ENCODE measurements around the gene HSPBAP1.
A peak's percentile ranks its signal among the peaks of the same experiment; 100 is the strongest.

Gene HSPBAP1, protein sequence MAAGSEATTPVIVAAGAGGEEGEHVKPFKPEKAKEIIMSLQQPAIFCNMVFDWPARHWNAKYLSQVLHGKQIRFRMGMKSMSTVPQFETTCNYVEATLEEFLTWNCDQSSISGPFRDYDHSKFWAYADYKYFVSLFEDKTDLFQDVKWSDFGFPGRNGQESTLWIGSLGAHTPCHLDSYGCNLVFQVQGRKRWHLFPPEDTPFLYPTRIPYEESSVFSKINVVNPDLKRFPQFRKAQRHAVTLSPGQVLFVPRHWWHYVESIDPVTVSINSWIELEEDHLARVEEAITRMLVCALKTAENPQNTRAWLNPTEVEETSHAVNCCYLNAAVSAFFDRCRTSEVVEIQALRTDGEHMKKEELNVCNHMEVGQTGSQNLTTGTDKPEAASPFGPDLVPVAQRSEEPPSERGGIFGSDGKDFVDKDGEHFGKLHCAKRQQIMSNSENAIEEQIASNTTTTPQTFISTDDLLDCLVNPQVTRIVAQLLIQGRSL

DNA sequence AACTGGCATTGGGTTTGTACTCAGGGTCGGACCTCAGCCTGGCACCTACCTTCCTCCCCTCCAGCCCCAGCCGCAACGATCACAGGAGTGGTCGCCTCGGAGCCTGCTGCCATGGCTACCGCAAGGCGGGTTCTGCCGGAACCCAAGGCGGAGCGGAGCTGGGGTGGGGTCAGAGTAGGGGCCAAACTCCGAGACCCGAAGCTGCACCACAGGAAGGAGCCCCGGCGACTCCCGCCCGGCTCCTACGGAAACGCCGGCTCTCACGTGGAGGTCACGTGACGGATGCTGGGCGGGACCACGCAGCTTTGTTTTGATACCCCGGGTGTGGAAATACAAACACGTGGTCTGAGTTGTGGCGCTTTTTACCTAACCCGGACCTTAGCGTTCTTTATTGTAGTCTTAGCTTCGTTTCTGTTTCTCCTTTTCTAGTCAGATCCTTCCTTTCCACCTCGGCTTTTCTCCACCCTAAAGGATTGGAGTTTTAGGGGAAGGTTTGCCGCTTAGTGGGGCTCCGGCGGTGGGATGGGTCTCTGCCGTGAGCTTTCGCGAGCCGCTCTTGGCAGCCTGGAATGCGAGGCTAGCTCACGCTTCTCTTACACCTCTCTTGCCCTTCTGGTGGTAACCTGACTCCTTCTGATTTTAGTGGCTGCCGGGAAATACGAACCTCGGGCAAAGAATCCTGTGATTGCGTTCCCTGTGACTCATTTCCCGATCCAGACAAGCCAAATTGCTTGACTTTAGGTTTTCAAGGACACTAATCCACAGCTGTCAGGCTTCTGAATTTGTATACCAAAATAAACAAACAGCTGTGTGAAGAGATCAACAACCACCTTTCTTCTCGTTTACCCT, at the start of gene HSPBAP1:
Gene HSPBAP1 (minus strand): TSS at position 264 of the 849 bp plus-strand sequence. CDS start 151 bp downstream, at position 113.
- peak; percentile 90 for DNase-seq

DNA sequence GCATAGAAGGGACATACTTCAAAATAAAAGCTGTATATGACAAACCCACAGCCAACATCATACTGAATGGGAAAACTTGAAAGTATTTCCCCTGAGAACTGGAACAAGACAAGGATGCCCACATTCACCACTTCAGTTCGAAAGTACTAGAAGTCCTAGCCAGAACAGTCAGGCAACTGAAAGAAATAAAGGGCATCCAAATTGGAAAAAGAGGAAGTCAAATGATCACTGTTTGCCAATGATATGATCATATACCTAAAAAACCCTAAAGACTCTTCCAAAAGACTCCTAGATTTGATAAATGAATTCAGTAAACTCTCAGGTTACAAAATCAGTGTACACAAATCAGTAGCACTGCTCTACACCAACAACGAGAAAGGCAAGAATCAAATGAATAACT, 42.0 kb upstream of the HSPBAP1 start:
- DNase-seq: no peak

DNA sequence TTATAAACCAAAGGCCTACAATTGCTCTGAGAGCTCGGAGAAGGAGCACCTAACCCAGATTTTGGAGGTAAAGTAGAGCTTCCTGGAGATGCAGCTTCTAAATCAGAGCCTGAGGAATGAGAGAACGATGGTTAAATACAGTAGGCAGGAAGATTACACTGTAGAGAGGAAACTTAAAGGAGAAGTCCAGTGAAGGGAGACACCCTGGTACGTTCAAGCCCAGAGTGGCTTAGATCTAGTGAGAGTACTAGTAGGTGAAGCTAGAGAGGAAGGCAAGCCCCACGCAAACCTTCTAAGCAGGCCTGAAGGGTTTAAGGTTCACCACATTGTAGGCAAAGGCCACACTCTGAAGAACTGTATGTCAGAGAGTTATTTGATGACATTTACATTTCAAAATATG, 34.6 kb upstream of the HSPBAP1 start:
- DNase-seq: no peak

DNA sequence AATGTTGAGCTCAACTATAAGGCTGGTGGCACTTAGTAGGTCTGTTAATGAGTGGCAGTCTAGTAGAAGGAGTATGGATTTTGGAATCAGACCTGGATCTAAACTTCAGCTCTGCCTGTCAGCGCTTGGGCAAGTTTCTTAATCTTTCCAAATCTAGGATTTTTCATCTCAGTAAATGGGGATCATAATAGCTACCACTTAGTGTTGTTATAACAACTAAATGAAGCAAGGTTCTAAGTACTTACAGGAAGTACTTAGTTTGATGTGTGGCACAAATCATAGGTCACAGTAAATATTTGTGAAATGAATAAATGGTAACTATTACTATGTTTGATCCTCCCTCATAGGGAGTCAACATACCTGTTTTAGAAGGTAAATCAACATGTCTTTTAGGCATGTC, 32.6 kb upstream of the HSPBAP1 start:
- no peak for DNase-seq

DNA sequence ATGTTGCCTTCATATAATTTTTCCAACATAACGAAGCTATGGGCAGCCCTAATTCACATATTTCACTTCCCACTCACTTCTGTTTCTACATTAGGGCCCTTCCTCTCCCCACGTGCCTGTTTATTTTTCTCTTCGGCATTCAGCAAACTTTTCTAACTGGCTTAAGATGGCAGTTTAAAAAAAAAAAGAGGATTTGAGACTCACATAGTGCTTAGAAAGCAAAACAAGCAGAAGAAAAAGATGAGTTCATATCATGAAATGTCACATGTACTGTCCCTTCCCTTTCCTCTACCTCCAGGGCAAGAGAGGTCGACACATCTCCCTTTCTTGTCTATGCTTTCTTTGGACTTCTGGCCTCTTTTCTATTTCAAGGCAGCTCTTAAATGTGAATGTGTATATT, 31.8 kb upstream of the HSPBAP1 start:
- no peak for DNase-seq

DNA sequence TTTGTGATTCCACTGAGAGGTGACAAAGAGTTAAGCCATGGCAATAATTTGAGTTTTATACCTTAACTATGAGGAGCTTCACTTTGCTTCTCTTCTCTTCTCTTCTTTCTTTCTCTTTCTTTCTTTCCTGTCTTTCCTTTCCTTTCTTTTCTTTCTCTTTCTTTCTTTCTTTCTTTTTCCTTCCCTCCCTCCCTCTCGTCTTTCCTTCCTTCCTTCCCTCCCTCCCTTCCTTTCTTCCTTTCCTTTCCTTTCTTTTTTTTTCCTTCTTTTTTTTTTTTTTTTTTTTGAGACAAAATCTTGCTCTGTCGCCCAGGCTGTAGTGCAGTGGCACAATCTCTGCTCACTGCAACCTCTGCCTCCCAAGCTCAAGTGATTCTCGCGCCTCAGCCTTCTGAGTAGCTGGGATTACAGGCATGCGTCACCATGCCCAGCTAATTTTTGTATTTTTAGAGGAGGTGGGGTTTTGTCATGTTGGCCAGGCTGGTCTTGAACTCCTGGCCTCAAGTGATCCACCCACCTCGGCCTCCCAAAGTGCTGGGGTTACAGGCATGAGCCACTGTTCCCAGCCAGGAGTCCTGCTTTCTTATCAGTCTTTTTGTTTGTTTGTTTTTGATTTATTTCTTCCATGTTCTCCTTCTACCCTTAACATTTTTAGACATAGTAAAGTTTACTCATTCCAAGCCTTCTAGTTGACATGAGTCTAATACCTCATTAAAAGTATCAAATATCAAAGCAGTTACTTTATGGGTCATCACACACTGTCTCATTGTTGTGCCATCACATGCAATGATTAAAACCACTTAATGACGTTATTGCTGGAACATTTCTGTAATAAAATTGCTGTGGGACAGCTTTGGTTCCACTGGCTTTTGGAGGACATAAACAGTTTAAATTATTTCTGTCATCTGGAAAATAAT, 31.1 kb upstream of the HSPBAP1 start:
- no peak for DNase-seq

DNA sequence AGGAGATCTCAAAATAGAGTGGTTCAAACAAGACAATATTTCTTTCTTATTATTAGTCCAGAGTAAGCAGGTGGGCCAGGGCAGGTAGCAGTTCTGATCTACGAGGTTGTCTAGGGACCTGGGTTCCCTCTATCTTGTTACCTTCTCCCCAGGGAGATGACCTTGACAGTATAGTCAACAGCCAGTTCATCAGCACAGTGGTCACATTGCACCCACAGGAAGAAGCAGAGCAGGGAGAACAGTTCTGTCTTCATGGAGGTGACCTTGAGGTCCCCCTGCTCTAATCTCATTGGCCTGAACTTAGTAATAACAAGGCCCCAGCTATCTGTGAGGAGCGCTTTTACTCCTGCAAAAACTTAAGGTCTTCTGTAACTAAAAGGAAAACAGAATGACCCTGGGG, 23.0 kb upstream of the HSPBAP1 start:
- no peak for DNase-seq

DNA sequence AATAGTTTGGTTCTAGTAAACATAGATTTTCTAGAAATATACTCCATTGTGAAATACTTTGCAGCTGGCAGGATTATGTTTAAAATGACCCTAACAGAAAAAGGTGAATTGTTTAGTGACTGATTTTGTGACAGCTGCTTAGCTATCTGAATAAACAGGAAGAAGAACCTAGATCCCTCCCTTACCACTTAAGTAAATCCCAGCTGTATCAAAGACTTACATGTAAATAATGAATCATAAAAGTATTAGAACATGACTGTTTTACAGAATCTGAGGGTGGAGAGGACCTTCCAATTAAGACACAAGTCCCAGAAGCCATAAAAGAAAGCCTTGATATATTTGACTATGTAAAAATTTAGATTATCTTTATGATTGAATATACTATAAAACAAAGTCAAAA, 17.1 kb upstream of the HSPBAP1 start:
- no peak for DNase-seq

DNA sequence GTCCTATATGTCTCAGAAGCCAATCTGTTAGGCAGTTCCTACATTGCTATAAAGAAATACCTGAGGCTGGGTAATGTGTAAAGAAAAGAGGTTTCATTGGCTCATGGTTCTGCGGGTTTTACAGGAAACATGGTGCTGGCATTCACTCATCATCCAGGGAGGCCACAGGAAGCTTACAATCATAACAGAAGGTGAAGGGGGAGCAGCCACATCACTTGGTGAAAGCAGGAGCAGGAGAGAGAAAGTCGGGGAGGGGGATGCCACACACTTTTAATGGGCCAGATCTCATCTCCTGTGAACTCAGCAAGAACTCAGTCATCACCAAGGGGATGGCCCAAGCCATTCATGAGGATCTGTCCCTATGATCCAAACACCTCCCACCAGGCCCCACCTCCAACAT, 10.3 kb upstream of the HSPBAP1 start:
- no peak for DNase-seq

DNA sequence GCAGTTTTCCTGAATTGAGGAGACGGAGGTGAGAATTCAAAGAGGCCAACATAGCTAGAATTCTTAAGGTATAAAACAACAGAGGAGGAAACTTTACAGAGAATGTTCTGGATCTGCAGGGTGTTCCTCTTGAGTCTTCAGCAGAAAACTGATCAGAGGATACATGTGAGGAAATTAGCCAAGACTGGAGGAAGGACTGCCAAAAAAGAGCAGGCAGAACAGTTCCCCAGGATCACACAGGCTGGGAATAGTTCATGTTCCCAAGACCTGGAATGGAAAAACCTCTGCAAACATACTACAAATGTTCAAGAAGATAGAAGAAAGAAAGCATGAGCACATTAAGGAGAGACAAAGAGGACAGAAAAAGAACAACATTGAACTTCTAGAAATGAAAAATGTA, 8.7 kb upstream of the HSPBAP1 start:
- no peak for DNase-seq

DNA sequence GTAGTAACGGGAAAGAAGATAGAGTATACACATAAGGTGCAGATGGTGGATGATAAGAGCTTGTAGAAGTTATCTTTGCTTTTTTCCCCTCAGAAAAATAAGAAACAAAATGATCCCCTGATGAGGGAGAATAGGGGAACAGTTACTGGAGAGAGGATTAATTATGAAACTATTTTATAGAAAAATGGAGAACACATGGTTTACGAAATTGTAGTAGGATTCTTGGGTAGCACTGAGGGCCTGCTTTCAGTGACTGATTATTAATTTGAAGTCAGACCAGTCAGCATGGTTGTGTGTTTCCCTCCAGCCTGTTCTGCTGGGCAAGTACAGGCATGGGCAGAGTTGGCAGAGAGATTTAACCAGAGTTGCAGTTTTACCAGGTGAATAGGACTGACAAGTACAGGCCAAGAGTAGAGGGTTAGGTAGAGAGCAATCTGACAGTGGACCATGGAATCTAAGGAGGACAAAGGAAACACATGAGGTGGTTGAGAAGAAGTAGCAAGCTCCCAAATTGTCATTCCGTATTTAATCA, 7.1 kb upstream of the HSPBAP1 start:
- DNase-seq: no peak

DNA sequence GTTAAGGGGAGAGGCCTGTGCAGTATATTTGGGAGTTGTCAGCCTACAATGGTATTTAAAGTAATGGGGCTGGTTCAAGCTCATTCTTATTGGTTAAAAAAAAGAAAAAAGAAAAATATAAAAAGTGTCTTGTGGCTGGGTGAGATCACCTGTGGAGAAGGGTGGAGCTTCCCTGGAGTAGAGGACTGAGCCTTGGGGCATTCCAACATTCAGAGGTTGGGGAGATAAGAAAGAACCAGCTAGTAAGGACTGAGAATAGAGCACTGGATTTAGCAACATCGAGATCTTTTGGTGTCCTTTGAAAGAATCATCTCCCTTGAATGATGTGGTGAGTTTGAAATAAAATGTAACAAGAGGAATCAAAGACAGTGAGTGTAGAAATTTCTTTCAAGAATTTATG, 6.4 kb upstream of the HSPBAP1 start:
- no peak for DNase-seq

DNA sequence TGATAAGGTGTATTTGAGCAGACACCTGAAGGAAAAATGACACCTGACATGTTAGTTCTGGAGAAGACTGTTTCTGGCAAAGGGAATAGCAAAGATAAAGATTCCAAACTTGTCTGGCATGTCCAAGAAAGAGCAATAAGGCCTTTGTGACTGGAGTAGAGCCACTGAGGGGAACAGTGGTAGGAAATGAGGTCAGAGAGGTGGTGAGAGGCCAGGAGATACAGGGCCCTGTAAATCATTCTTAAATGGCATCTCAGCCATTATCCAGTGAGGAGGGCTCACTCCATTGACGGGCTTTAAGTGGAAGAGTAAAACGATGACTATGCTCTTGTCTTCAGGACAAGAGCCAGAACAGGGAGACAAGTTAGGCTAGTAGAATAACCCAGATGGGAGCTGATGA, 5.7 kb upstream of the HSPBAP1 start:
- DNase-seq: no peak

DNA sequence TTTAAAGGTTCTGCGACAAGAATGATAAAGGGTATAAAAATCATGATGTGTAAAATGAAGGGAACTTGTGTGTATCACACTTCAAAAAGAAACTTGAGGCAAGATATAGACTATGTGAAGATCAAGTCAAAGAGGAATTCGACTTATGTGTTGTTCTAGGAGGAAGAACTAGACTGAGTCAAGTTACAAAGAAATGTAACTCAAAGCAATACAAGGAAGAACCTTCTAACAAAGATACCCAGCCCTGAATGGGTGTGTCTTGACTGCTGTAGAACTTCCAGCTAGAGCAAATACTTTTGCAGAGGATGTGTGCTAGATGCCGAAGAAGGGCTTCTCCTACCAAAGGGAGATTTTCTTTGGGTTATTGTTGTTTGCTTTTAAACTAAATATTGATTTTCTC, 3.7 kb upstream of the HSPBAP1 start:
- DNase-seq: no peak

DNA sequence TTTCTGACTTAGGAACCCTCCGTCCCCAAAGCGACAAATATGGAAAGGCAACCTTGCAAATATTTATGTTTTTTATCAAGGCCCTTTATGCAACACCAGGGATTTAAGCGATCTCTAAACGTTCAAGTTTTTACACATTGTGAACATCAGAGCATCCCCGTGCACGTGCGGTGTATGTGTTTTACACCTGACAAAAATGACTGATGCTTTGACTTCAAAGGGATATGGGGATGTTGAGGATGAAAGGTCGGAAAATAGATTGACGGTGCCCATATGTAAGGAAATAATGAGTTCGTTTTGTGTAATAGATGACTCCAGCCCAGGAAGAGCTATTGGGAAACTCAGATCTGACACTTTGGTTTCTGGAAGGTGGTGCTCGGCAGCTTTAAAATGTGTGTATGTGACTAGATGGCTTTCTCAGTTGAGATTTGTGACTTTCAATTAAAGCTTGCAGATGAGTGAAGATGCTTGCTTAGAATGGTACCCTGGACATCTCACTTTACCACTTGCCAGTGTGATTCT, 2.1 kb upstream of the HSPBAP1 start:
- no peak for DNase-seq

DNA sequence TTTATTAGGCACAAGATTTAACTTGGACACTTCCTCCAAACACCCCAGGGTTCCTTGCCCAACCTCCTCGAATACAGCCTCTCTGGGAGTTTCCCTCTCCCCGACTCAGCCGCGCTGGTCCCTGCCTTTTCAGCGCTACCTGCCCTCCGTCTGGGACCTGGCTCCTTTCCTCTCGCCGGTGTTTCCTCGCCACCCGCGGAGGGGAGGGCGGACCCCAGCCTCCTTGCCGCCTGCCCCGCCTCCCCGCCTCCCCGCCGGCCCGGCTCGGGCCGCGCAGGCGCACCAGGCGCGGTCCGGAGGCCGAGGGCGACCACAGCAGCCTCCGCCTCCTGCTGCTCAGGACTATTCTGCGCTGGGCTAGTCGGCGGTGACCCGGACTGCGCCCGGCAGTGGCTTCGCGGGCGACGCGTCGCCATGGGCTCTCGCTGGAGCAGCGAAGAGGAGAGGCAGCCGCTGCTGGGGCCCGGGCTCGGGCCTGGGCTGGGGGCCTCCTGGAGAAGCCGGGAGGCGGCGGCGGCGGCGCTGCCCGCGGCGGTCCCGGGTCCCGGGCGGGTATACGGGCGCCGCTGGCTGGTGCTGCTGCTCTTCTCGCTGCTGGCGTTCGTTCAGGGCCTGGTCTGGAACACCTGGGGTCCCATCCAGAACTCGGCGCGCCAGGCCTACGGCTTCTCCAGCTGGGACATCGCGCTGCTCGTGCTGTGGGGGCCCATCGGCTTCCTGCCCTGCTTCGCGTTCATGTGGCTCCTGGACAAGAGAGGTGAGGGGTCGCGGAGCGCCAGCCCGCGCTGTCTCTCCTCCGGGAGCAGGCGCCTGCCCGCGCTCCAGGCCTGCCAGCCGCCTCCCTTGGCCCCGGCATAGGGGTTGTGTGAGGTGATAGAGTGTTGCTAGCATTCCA, 1.4 kb upstream of the HSPBAP1 start, which contains the start of gene SLC49A4:
Gene SLC49A4 (plus strand): TSS at position 291 of the 895 bp plus-strand sequence. CDS start 124 bp downstream, at position 415.
- DNase-seq: peak; percentile 65

DNA sequence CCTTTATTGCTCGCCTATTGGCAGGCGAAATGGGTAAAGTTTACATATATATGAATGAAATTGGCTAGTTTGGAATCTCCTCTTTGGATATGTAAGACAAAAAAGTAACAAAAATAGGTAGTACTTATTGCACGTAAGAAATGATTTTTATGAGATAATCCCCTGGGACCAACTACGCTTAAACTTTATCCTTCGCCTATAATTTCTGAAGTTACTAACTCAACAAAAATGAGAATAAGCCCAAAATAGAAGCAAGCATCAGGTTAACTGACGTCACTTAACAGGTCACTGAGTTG, 800 bp upstream of the HSPBAP1 start:
- no peak for DNase-seq

DNA sequence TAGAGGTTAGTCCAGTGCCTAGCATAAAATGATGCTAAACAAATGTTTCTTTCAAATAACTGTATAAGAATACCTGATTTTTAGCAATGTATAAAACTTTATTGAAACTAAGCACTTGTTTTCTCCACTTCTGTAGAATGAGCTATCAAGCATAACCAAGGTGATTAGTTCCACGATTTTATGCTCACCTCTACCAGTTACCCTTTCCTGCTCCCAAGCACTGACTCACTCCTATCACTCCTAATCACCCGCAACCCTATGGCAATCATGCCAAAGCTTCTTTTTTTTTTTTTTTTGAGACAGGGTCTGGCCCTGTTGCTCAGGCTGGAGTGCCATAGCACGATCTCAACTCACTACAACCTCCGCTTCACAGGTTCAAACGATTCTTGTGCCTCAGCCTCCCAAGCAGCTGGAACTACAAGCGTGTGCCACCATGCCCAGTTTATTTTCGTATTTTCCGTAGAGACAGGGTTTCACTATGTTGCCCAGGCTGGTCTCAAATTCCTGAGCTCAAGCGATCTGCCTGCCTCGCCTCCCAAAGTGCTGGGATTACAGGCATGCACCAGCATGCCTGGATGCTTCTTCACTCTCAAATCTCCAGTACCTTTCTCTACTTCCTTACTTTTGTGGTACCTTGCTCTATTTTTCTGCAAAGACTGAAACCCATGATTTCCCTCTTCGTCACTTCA, 3.9 kb downstream of the HSPBAP1 start:
- DNase-seq: no peak

DNA sequence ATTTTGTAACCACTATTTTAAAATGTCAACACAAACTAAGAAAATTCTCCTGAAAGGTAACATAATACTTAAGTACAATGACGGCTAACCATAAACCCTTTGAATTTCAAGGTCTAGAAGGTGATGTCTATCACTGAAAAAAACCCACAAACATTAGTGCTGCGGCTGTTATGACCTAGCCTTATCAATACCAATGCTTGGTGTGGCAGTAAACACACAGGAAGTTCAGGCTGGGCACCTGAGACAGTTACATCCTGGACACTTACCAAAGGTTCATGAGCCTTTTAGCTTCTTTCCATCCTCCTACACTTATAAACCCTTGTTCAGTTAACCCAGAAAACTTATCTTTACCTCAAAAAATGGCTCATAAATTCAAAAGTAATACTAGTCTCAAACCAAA, 5.8 kb downstream of the HSPBAP1 start:
- DNase-seq: no peak

DNA sequence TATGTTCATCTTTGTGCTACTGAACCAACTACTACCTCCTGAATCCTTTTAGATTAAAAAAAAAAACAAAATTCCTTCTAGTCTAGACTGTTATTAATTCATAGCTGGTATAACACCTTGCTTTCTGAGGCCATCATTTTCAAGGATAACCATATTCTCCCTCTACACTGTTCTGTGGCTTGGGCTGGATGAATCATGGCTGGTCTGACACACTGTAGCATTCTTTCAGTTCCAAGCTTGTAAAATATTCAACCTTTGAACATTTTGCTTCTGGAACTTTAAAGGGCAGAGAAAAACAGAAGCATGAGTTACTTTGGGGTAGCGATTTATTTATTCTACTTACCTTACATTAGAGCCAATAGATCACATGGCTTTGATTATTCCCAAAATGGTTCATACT, 7.6 kb downstream of the HSPBAP1 start:
- no peak for DNase-seq

DNA sequence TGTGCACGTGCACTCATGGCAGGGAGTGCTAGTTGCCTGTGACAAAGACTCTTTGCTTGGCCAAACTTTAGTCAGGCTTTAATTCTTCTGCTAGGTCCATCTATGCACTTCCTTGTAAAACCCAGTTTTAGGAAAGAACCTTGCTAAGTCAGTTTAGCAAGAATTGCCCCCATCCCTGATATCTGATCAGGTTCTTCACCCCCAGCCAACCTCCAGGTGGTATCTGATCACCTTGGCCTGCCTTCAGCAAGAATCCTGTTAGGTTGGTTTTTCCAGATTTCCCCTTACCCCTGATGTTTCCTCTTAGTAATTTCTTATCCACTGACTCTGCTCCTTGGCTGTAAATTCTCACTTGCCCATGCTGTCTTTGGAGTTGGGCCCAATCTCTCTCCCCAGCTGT, 8.4 kb downstream of the HSPBAP1 start:
- no peak for DNase-seq

Measured in activated gamma-delta T cell treated with Interleukin-2 at 50 U/mL for 16 hours (primary cell).